Right atrium auricular region (tissue), 2 donors: ENCODE measurements around the gene FXYD3. TPM values are rescaled to one million over a fixed set of nuclear protein-coding genes. Genes with fewer than 3 reads are reported as not detected.

Experiments
- DNase-seq: peaks from one replicate; pipeline ENCODE4 v3.0.0-alpha.2; 2019; ENCODE audit warnings: low spot score
- H3K27ac ChIP-seq, 2 donors: fragments of 200-600 bp; sonication (generic); 1 replicate in 1 of 2; 2 replicates in 1 of 2; pipeline ENCODE4 v1.5.1; 2016 to 2019
- H3K27me3 ChIP-seq, 2 donors: fragments of 200-600 bp; sonication (generic); one replicate each; pipeline versions ENCODE4 v1.5.1 to v1.6.0; 2017 to 2019
- H3K36me3 ChIP-seq: fragments of 200-600 bp; sonication (generic); one replicate; pipeline ENCODE4 v1.5.1; 2016
- H3K4me1 ChIP-seq, 2 donors: fragments of 200-600 bp; sonication (generic); one replicate each; pipeline versions ENCODE4 v1.5.1 to v1.6.0; 2017 to 2019
- H3K4me3 ChIP-seq, 2 donors: fragments of 200-600 bp; sonication (generic); 1 replicate in 1 of 2; 2 replicates in 1 of 2; pipeline ENCODE4 v1.5.1; 2017 to 2019; ENCODE audit warnings: mild to moderate bottlenecking in 1 of 2, moderate library complexity in 1 of 2
- H3K9me3 ChIP-seq, 2 donors: fragments of 200-600 bp; sonication (generic); one replicate each; pipeline ENCODE4 v1.5.1; 2019
- CTCF ChIP-seq, 2 donors: fragments of 200-600 bp; sonication (generic); IDR thresholded peaks; one replicate each; pipeline ENCODE4 v1.5.1; 2019; ENCODE audit warnings: antibody characterized with exemption in 2 of 2
- total RNA-seq, 2 donors: library from RNA; depleted of rRNA; stranded (reverse); fragments of >200 nt; gene quantifications; one replicate each; pipeline ENCODE4 v1.1.0, GENCODE V29; 2016

FXYD3 gene
- total RNA-seq, 2 donors from 2014 or later, result 0.98 to 1.6 TPM

GRCh38 chr19:35105411-35106290 is 10.0 kb upstream of the FXYD3 start:
- no peak for TF ChIP-seq CTCF (IDR thresholded peaks at IDR 0.05)
- Histone ChIP-seq H3K4me3 (no peak overlapping the region), H3K9me3 (no peaks in the 10 kb centered on the region), H3K27me3 (no peaks in the 10 kb centered on the region), H3K36me3 (no peaks in the 10 kb centered on the region), H3K27ac (no peak overlapping the region), H3K4me1 (peaks cover 0 to 6% of the 10 kb centered on the region in 2 donors)
- DNase-seq, result no peak

DNA sequence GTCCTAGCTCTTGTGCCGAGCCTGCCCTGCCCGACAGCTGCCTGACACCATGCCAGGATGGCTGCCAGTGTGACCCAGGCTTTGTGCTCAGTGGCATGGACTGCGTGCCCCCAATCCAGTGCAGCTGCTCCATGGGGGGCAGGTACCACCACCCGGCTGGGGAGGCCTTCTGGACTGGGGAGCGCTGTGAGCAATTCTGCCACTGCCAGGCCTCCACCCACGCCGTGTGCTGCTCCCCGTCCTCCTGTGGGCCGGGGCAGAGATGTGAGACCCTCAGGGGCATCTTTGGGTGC is 9.4 kb upstream of the FXYD3 start:
- no peaks in the 10 kb centered on the region for H3K27me3 ChIP-seq
- peaks cover 0 to 6% of the 10 kb centered on the region in 2 donors for H3K4me1 ChIP-seq
- H3K4me3 ChIP-seq, result no peak overlapping the region
- TF ChIP-seq CTCF (IDR thresholded peaks at IDR 0.05), result no peak
- H3K9me3 ChIP-seq, result no peaks in the 10 kb centered on the region
- no peak overlapping the region for H3K27ac ChIP-seq
- no peak for DNase-seq
- H3K36me3 ChIP-seq, result no peaks in the 10 kb centered on the region

- H3K36me3 ChIP-seq, result no peaks in the 10 kb centered on the region
- no peaks in the 10 kb centered on the region for H3K9me3 ChIP-seq
- no peaks in the 10 kb centered on the region for H3K27me3 ChIP-seq
- H3K4me3 ChIP-seq, result no peak overlapping the region
- H3K4me1 ChIP-seq, result peaks cover 0 to 6% of the 10 kb centered on the region in 2 donors
- TF ChIP-seq CTCF (IDR thresholded peaks at IDR 0.05), result no peak
- no peak for DNase-seq
- H3K27ac ChIP-seq, result peak overlapping the region in 1 of 2 donors; percentile 1
Observed at GRCh38 chr19:35106898-35107541, 8.6 kb upstream of the FXYD3 start.

DNA sequence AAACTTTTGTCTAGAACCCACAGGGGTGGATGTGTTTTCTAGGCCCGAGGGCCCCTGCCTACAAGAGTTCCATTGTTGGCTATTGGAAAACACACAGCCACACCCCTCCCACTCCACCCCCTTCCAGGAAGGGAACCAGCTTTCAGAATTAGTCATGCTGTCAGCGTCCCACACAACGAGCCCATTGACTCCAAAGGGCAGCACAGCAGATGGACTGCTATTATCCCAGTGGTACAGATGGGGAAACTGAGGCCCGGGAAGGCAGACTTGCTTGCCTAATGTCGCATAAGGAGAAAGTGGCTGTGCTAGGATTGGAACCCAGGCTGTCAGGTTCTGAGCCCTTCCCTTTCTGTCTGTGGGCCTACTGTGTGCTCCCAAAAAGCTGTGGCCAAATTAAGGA is 8.1 kb upstream of the FXYD3 start:
- DNase-seq, result peak; percentile 77
- Histone ChIP-seq H3K4me3 (no peak overlapping the region), H3K4me1 (peaks cover 0 to 6% of the 10 kb centered on the region in 2 donors), H3K9me3 (no peaks in the 10 kb centered on the region), H3K27ac (peak overlapping the region in 1 of 2 donors; percentile 1), H3K27me3 (no peaks in the 10 kb centered on the region), H3K36me3 (no peaks in the 10 kb centered on the region)
- no peak for TF ChIP-seq CTCF (IDR thresholded peaks at IDR 0.05)

- no peak overlapping the region for H3K4me3 ChIP-seq
- peaks cover 0 to 6% of the 10 kb centered on the region in 2 donors for H3K4me1 ChIP-seq
- no peak for TF ChIP-seq CTCF (IDR thresholded peaks at IDR 0.05)
- no peaks in the 10 kb centered on the region for H3K9me3 ChIP-seq
- H3K36me3 ChIP-seq, result no peaks in the 10 kb centered on the region
- DNase-seq, result no peak
- no peak overlapping the region for H3K27ac ChIP-seq
- no peaks in the 10 kb centered on the region for H3K27me3 ChIP-seq
Observed at GRCh38 chr19:35108730-35109129, 6.9 kb upstream of the FXYD3 start.
